ENCODE data around the gene QPCT.

Gene QPCT

DNA sequence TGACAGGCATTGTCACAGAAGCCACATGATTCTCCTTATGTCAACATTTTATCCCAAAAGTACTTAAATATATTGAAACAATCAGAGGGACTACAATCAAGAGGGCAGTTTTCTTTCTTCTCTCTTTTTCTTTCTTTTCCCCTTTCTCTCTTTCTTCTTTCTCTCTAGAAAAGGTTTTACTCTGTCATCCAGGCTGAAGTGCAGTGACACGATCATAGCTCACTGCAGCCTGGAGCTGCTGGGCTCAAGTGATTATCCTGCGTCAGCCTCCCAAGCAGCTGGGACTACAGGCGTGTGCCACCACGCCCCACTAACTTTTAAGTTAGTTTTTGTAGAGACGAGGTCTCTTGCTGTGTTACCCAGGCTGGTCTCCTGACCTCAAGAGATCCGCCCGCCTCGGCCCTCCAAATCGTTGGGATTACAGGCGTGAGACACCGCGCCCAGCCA lies 18.8 kb upstream of the QPCT start:
- no peak for DNase-seq

GRCh38 chr2:37326285-37326684 lies 18.1 kb upstream of the QPCT start:
- DNase-seq, result no peak

- DNase-seq, result no peak
Observed at GRCh38 chr2:37326866-37327634, 17.4 kb upstream of the QPCT start.

- no peak for DNase-seq
Observed at GRCh38 chr2:37330681-37331080, 13.7 kb upstream of the QPCT start.

DNA sequence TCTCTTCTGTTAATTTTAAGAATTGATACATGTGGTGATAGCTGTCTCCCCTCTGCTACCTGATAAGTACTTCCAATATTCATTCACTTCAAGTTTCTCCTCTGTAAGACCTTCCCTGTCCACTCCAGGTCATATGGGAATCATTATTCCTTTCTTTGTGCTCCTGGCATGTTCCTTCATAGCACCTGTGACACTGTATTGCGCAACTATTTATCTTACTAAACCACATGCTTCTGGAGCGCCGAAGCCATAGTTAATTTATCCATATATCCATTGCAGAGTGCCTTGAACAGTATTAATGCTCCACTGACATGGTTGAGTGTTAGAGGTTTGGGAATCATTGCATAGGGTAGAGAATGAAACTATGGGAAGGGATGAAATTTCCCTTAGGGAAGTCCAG lies 11.9 kb upstream of the QPCT start:
- no peak for DNase-seq

DNA sequence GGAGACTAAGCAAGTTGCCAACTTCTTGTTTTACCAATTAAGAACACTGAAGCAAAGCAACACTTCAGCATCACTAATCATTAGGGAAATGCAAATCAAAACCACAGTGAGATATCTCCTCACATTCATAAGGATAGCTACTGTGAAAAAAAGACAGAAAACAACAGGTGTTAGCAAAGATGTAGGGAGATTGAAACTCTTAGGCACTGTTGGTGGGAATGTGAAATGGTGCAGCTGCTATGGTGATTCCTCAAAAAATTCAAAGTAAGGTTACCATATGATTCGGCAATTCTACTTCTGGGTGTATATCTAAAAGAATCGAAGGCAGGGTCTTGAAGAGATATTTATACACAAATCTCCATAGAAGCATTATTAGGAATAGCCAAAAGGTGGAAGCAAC lies 11.2 kb upstream of the QPCT start:
- DNase-seq, result no peak

DNA sequence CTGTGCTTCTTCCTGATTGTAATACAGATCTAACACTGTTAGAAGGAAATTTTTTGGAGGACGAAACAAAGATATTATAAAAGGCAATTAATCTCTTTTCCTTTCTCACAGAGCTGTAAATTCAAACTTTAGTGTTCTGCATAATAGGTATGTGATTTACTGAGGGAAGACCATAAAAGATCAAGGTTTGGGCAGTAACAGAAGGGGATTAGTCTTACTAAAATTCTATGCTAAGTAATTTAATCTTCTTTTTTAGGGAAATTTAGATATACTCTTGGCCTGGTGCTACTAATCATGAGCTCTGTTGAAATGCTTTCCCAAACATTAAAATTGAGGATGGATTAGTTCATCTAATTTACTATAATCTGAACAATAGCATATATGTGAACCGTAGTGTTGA lies 8.8 kb upstream of the QPCT start:
- DNase-seq, result no peak

- DNase-seq, result no peak
Observed at GRCh38 chr2:37337620-37338280, 6.7 kb upstream of the QPCT start.

DNA sequence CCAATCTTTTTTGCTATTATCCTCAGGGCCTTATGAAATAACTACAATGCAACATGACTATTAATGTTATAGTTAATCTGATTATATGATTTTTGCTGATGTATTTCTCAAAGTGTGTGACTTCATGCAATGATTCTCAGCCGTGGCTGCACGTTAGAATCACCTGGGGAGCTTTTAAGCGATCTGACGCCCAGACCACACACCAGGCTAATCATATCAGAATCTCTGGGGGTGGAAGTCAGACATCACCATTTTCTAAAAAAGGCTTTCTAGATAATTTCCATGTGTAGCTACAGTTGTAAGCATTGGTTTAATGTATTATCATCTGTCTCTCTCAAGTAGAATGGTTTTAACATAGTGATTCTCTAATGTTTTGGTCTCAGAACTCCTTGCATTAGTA lies 5.5 kb upstream of the QPCT start:
- no peak for DNase-seq

DNA sequence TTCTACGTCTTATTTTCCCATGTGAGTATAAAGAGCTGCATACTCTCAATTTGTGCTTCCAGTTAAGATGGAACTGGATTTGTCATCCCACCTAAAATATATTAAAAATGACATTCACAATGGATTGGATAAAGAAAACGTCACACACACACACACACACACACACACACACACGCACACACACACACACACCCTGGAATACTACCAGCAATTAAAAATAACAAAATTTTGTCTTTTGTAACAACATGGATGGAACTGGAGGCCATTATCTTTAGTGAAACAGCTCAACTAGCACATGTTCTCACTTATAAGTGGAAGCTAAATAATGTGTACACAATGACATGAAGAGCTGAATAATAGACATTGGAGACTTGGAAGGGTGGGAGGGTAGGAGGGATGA lies 3.8 kb upstream of the QPCT start:
- DNase-seq, result no peak

- no peak for DNase-seq
Observed at GRCh38 chr2:37342591-37343220, 1.7 kb upstream of the QPCT start.

- no peak for DNase-seq
Observed at GRCh38 chr2:37343537-37344434, 644 bp upstream of the QPCT start.

- DNase-seq, result no peak
Observed at GRCh38 chr2:37348155-37348554, 3.7 kb downstream of the QPCT start.

GRCh38 chr2:37349231-37349860 lies 4.9 kb downstream of the QPCT start:
- DNase-seq, result no peak

DNA sequence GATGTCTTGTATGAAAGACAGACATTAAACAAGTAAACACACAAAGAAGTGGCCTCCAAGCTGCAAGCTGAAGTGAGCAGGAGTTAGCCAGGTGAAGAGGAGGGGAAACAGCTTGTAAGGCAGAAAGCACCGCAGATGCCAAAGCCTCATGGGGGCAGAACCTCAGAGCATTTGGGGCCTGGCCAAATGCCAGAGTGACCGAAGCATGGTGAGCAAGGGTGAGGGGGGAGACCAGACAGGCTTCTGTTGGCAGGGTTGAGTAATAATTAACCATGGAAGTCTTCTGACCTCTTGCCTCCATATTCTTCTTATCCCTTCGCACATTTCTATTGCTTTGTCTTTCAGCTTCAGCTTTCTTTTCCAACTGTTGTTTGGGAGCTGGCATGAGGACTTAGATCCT lies 5.6 kb downstream of the QPCT start:
- DNase-seq, result no peak

- DNase-seq, result no peak
Observed at GRCh38 chr2:37354531-37354930, 10.1 kb downstream of the QPCT start.

- no peak for DNase-seq
Observed at GRCh38 chr2:37355735-37356134, 11.3 kb downstream of the QPCT start.

GRCh38 chr2:37356299-37356698 lies 11.9 kb downstream of the QPCT start:
- no peak for DNase-seq

DNA sequence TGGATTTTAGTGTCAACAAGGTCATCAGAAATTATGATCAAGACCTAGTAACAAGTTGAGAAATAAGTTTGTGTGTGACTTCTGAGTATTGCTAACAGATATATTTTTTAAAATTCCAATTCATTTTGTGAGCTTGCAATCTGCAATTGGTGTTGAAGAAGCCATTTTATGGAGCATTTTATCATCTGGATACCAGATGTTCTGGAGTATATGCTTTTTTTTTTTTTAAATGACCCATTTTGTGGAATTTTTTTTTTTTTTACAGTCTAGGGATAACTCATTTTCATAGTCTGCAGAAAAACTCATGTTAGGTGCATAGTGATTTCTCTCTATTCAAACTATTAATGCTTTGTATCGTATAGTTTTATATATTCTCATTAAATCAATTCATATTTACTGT lies 12.6 kb downstream of the QPCT start:
- DNase-seq, result no peak

- no peak for DNase-seq
Observed at GRCh38 chr2:37357530-37357929, 13.1 kb downstream of the QPCT start.

- DNase-seq, result no peak
Observed at GRCh38 chr2:37358466-37358865, 14.0 kb downstream of the QPCT start.

- no peak for DNase-seq
Observed at GRCh38 chr2:37361216-37361815, 16.9 kb downstream of the QPCT start.

Data from stimulated activated CD4-positive, alpha-beta T cell treated with anti-CD3 and anti-CD28 coated beads, Interleukin-12 subunit alpha, Interleukin-12 subunit beta, amount 100 ng/mL, for 4 hours (primary cell).